Measurements from ENCODE around the gene GABBR2.
"Not testable (repeated sequence)": the region's sequence is repeated elsewhere in the genome, so short reads cannot be mapped to it uniquely, and the experiment has no call there.

Gene GABBR2

DNA sequence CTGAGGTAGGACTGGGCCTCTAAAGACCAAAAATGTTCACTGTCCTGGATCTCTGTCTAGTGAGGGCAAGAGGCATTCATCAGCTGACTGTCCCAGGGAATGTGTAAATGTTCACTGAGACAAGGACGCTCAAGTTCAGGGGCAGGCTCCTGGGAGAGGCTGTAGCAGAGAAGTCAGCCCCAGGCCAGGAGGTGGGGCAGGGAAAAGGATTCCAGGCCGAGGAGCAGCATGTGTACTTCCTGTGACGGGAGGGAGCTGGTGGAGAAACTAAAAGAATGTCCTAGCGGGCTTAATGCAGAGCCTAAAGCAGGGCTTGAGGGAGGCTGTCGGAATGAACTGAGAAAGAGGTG is 205.8 kb downstream of the GABBR2 start:
- H3K9me3 ChIP-seq (ENCODE audit: insufficient read depth, low read depth, low read length), result peaks cover 2% of the 10 kb centered on the region
- no peaks in the 10 kb centered on the region for H3K79me1 ChIP-seq (ENCODE audit: low read length)
- no peak overlapping the region for H3K4ac ChIP-seq (ENCODE audit: low read depth, low read length)
- WGBS (ENCODE audit: extremely low coverage, insufficient coverage, insufficient read length), result no CpG with 5 or more reads among the region's 5 CpGs
- peaks cover 3 to 8% of the 10 kb centered on the region in 2 experiments for H3K4me1 ChIP-seq (ENCODE audit: control insufficient read depth in 1 of 2, insufficient read depth in 2 of 2, low read length in 2 of 2)
- H3K23ac ChIP-seq (ENCODE audit: low read length), result no peak overlapping the region
- no peaks in the 10 kb centered on the region for H3K27me3 ChIP-seq (ENCODE audit: insufficient read depth, low read length)
- H4K91ac ChIP-seq (ENCODE audit: low read depth, low read length), result no peak overlapping the region
- H3K4me3 ChIP-seq (ENCODE audit: low read depth, low read length), result no peak overlapping the region
- no peak overlapping the region for H2BK12ac ChIP-seq (ENCODE audit: low read length)
- H3K79me2 ChIP-seq (ENCODE audit: control insufficient read depth, insufficient read depth, low read length, poor library complexity), result no peaks in the 10 kb centered on the region
- no peak overlapping the region for H3K18ac ChIP-seq (ENCODE audit: low read length)
- H4K12ac ChIP-seq (ENCODE audit: low read depth, low read length), result no peak overlapping the region
- no peak overlapping the region for H2BK120ac ChIP-seq (ENCODE audit: insufficient read depth, low read length, poor library complexity)
- H3K36me3 ChIP-seq (ENCODE audit: control insufficient read depth in 1 of 2, insufficient read depth in 2 of 2, low read length in 2 of 2), result no peaks in the 10 kb centered on the region
- no peak overlapping the region for H3K4me2 ChIP-seq (ENCODE audit: low read length)
- H2AK5ac ChIP-seq (ENCODE audit: low read length), result no peak overlapping the region
- H3K14ac ChIP-seq (ENCODE audit: low read length), result no peak overlapping the region
- no peak overlapping the region for H2AFZ ChIP-seq (ENCODE audit: insufficient read depth, low read length, poor library complexity)
- peak; percentile 89 for DNase-seq
- no peak overlapping the region for H2BK5ac ChIP-seq (ENCODE audit: low read depth, low read length, poor library complexity)
- H3K27ac ChIP-seq (ENCODE audit: low read depth, low read length), result no peak overlapping the region
- H4K8ac ChIP-seq (ENCODE audit: low read depth, low read length), result no peak overlapping the region
- H3K9ac ChIP-seq (ENCODE audit: low read length), result no peak overlapping the region

DNA sequence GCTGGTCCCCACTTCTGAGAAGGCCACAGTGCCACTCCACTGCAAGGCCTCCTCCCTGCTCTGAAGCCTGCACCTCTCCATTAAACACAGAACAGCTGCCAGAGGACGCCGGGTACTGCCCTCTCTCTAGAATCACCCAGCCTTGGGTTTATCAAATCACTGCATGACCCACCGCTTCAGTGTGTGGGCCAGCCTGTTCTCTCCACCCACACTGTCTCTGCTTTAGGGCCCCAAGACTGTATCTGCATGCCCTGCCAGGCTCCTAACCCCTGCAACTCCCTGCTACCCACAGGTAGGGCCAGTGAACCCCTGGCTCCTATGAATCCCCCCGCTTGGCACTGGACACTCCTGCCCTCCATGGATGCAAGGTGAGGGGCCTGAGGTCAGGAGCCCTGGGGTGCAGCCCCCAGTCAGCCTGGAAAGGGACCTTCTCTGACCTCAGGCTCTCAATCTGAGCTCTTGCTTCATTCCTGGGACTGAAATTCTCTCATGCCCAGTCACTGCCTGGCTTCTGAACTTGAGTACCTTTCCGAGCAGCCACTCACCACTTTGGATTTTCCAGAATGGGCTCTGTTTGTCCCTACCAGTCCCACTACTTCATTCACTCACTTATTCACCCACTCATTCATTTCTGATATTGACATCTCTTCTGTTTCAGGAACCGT is 206.3 kb downstream of the GABBR2 start:
- Histone ChIP-seq H4K12ac (ENCODE audit: low read depth, low read length) (no peak overlapping the region), H4K8ac (ENCODE audit: low read depth, low read length) (no peak overlapping the region)
- no CpG with 5 or more reads among the region's 6 CpGs for WGBS (ENCODE audit: extremely low coverage, insufficient coverage, insufficient read length)

DNA sequence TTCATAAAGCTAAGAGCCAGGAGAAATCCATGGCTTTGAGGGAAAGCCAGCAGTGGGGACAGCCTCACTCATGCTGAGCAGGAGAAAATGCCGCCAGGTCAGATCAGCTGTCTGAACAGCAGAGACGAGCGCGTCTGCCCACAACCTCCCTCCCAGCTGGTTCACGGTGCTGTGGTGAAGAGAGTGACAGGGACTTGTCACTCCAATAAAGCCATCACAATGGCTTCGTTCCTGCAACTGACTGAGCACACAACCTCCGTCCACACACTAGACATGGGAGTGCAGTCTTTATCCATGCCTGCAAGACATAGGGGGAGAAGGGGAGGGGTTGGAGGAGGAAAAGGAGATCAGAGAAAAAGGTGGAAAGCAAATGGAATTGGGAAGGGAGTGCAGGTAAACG is 206.9 kb downstream of the GABBR2 start:
- no peak overlapping the region for H4K8ac ChIP-seq (ENCODE audit: low read depth, low read length)
- no peak overlapping the region for H3K27ac ChIP-seq (ENCODE audit: low read depth, low read length)

More for the DNA sequence above, 206.3 kb downstream of the GABBR2 start:
- Histone ChIP-seq H2AK5ac (ENCODE audit: low read length) (no peak overlapping the region), H3K27ac (ENCODE audit: low read depth, low read length) (no peak overlapping the region), H3K9me3 (ENCODE audit: insufficient read depth, low read depth, low read length) (peaks cover 2% of the 10 kb centered on the region), H4K91ac (ENCODE audit: low read depth, low read length) (no peak overlapping the region), H3K27me3 (ENCODE audit: insufficient read depth, low read length) (no peaks in the 10 kb centered on the region), H3K9ac (ENCODE audit: low read length) (no peak overlapping the region), H3K36me3 (ENCODE audit: control insufficient read depth in 1 of 2, insufficient read depth in 2 of 2, low read length in 2 of 2) (no peaks in the 10 kb centered on the region), H2AFZ (ENCODE audit: insufficient read depth, low read length, poor library complexity) (no peak overlapping the region), H2BK5ac (ENCODE audit: low read depth, low read length, poor library complexity) (no peak overlapping the region), H2BK12ac (ENCODE audit: low read length) (no peak overlapping the region), H3K4me2 (ENCODE audit: low read length) (no peak overlapping the region), H3K14ac (ENCODE audit: low read length) (no peak overlapping the region), H2BK120ac (ENCODE audit: insufficient read depth, low read length, poor library complexity) (no peak overlapping the region), H3K79me2 (ENCODE audit: control insufficient read depth, insufficient read depth, low read length, poor library complexity) (no peaks in the 10 kb centered on the region), H3K23ac (ENCODE audit: low read length) (no peak overlapping the region), H3K4me1 (ENCODE audit: control insufficient read depth in 1 of 2, insufficient read depth in 2 of 2, low read length in 2 of 2) (peaks cover 3 to 8% of the 10 kb centered on the region in 2 experiments), H3K4me3 (ENCODE audit: low read depth, low read length) (no peak overlapping the region), H3K18ac (ENCODE audit: low read length) (no peak overlapping the region), H3K79me1 (ENCODE audit: low read length) (no peaks in the 10 kb centered on the region), H3K4ac (ENCODE audit: low read depth, low read length) (no peak overlapping the region)
- DNase-seq, result peak; percentile 89 to 92

DNA sequence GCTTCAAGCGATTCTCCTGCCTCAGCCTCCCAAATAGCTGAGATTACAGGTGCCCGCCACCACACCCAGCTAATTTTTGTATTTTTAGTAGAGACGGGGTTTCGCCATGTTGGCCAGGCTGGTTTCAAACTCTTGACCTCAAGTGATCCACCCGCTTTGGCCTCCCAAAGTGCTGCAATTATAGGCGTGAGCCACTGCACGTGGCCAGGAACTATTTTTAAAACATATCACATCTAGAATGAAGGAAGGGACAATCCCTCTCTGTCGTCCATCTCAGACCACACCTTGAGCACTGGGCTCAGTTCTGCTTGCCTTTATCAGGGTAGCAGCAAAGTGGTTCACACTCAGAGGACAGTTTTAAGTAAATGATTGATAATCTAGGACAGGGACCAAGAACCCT is 207.5 kb downstream of the GABBR2 start:
- H2BK5ac ChIP-seq (ENCODE audit: low read depth, low read length, poor library complexity); H3K36me3 ChIP-seq (ENCODE audit: control insufficient read depth in 1 of 2, insufficient read depth in 2 of 2, low read length in 2 of 2); H2BK12ac ChIP-seq (ENCODE audit: low read length); H3K4me3 ChIP-seq (ENCODE audit: low read depth, low read length); H3K4ac ChIP-seq (ENCODE audit: low read depth, low read length); H4K8ac ChIP-seq (ENCODE audit: low read depth, low read length); H2BK120ac ChIP-seq (ENCODE audit: insufficient read depth, low read length, poor library complexity); H2AFZ ChIP-seq (ENCODE audit: insufficient read depth, low read length, poor library complexity); H3K9me3 ChIP-seq (ENCODE audit: insufficient read depth, low read depth, low read length); H3K4me1 ChIP-seq (ENCODE audit: control insufficient read depth in 1 of 2, insufficient read depth in 2 of 2, low read length in 2 of 2); H3K9ac ChIP-seq (ENCODE audit: low read length); H4K12ac ChIP-seq (ENCODE audit: low read depth, low read length); H3K79me2 ChIP-seq (ENCODE audit: control insufficient read depth, insufficient read depth, low read length, poor library complexity); H3K4me2 ChIP-seq (ENCODE audit: low read length); H4K91ac ChIP-seq (ENCODE audit: low read depth, low read length); H3K27ac ChIP-seq (ENCODE audit: low read depth, low read length); H3K18ac ChIP-seq (ENCODE audit: low read length); H3K23ac ChIP-seq (ENCODE audit: low read length); H3K14ac ChIP-seq (ENCODE audit: low read length); H3K79me1 ChIP-seq (ENCODE audit: low read length); H3K27me3 ChIP-seq (ENCODE audit: insufficient read depth, low read length); H2AK5ac ChIP-seq (ENCODE audit: low read length): not testable (repeated sequence)
- peak; percentile 43 to 57 for DNase-seq
- no CpG with 5 or more reads among the region's 8 CpGs for WGBS (ENCODE audit: extremely low coverage, insufficient coverage, insufficient read length)

More for the DNA sequence above, 206.9 kb downstream of the GABBR2 start:
- H3K23ac ChIP-seq (ENCODE audit: low read length), result no peak overlapping the region
- no peaks in the 10 kb centered on the region for H3K79me2 ChIP-seq (ENCODE audit: control insufficient read depth, insufficient read depth, low read length, poor library complexity)
- DNase-seq, result peak; percentile 36 to 48
- no peaks in the 10 kb centered on the region for H3K79me1 ChIP-seq (ENCODE audit: low read length)
- no peak overlapping the region for H3K18ac ChIP-seq (ENCODE audit: low read length)
- no peak overlapping the region for H2BK120ac ChIP-seq (ENCODE audit: insufficient read depth, low read length, poor library complexity)
- no peak overlapping the region for H3K4ac ChIP-seq (ENCODE audit: low read depth, low read length)
- no peak overlapping the region for H2AK5ac ChIP-seq (ENCODE audit: low read length)
- H4K12ac ChIP-seq (ENCODE audit: low read depth, low read length), result no peak overlapping the region
- no peaks in the 10 kb centered on the region for H3K27me3 ChIP-seq (ENCODE audit: insufficient read depth, low read length)
- H3K4me1 ChIP-seq (ENCODE audit: control insufficient read depth in 1 of 2, insufficient read depth in 2 of 2, low read length in 2 of 2), result peaks cover 3 to 8% of the 10 kb centered on the region in 2 experiments
- H3K9ac ChIP-seq (ENCODE audit: low read length), result no peak overlapping the region
- H3K4me3 ChIP-seq (ENCODE audit: low read depth, low read length), result no peak overlapping the region
- H2AFZ ChIP-seq (ENCODE audit: insufficient read depth, low read length, poor library complexity), result no peak overlapping the region
- no peak overlapping the region for H4K91ac ChIP-seq (ENCODE audit: low read depth, low read length)
- WGBS (ENCODE audit: extremely low coverage, insufficient coverage, insufficient read length), result no CpG with 5 or more reads among the region's 8 CpGs
- H3K9me3 ChIP-seq (ENCODE audit: insufficient read depth, low read depth, low read length), result peaks cover 2% of the 10 kb centered on the region
- H3K4me2 ChIP-seq (ENCODE audit: low read length), result no peak overlapping the region
- H2BK5ac ChIP-seq (ENCODE audit: low read depth, low read length, poor library complexity), result no peak overlapping the region
- no peak overlapping the region for H3K14ac ChIP-seq (ENCODE audit: low read length)
- no peaks in the 10 kb centered on the region for H3K36me3 ChIP-seq (ENCODE audit: control insufficient read depth in 1 of 2, insufficient read depth in 2 of 2, low read length in 2 of 2)
- no peak overlapping the region for H2BK12ac ChIP-seq (ENCODE audit: low read length)

Measured in trophoblast cell (in vitro differentiated cells and primary cell).